ENCODE data around the gene ENTHD1.

Gene ENTHD1

GRCh38 chr22:39724390-39724789 lies 169.2 kb downstream of the ENTHD1 start:
- H3K36me3 ChIP-seq (ENCODE audit: control insufficient read depth in 2 of 2, insufficient read depth in 1 of 2, low read length in 2 of 2): no peaks in the 10 kb centered on the region
- ChIA-PET CTCF (no interaction called here), POLR2A (no interaction called here)
- H3K9me3 ChIP-seq (ENCODE audit: control insufficient read depth, insufficient read depth, low read depth, low read length): no peaks in the 10 kb centered on the region
- H3K4me1 ChIP-seq (ENCODE audit: control insufficient read depth, insufficient read depth, low read length): peaks cover 2% of the 10 kb centered on the region; the same call in 1 of the 2 replicates
- no peak overlapping the region for H3K4me3 ChIP-seq (ENCODE audit: low read depth, low read length)
- H3K27ac ChIP-seq (ENCODE audit: extremely low read depth, low read depth, low read length): no peak overlapping the region
- TF ChIP-seq SP2 (tag by site-specific recombination; IDR thresholded peaks at IDR 0.05): peak; percentile 40
- peak; percentile 67; the same call in 1 of the 2 replicates for TF ChIP-seq SCRT2 (tag by site-specific recombination; IDR thresholded peaks at IDR 0.05)
- TF ChIP-seq, protein P1, sequence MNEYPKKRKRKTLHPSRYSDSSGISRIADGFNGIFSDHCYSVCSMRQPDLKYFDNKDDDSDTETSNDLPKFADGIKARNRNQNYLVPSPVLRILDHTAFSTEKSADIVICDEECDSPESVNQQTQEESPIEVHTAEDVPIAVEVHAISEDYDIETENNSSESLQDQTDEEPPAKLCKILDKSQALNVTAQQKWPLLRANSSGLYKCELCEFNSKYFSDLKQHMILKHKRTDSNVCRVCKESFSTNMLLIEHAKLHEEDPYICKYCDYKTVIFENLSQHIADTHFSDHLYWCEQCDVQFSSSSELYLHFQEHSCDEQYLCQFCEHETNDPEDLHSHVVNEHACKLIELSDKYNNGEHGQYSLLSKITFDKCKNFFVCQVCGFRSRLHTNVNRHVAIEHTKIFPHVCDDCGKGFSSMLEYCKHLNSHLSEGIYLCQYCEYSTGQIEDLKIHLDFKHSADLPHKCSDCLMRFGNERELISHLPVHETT (tag by site-specific recombination; IDR thresholded peaks at IDR 0.05): no peak

- CTCF ChIA-PET: no interaction called here
- TF ChIP-seq GLIS2 (tag by site-specific recombination; IDR thresholded peaks at IDR 0.05): peak; percentile 27; the same call in 1 of the 2 replicates
- peak; percentile 74 for TF ChIP-seq GLIS1 (tag by site-specific recombination; IDR thresholded peaks at IDR 0.05)
- TF ChIP-seq, protein P2, sequence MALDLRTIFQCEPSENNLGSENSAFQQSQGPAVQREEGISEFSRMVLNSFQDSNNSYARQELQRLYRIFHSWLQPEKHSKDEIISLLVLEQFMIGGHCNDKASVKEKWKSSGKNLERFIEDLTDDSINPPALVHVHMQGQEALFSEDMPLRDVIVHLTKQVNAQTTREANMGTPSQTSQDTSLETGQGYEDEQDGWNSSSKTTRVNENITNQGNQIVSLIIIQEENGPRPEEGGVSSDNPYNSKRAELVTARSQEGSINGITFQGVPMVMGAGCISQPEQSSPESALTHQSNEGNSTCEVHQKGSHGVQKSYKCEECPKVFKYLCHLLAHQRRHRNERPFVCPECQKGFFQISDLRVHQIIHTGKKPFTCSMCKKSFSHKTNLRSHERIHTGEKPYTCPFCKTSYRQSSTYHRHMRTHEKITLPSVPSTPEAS (tag by site-specific recombination; IDR thresholded peaks at IDR 0.05): no peak
- no peak for TF ChIP-seq ZNF530 (tag by site-specific recombination; IDR thresholded peaks at IDR 0.05; ENCODE audit: low read depth)
- TF ChIP-seq ZNF280D (tag by site-specific recombination; IDR thresholded peaks at IDR 0.05): no peak
- peak; percentile 43; the same call in 1 of the 2 replicates for TF ChIP-seq ZNF692 (tag by site-specific recombination; IDR thresholded peaks at IDR 0.05)
- no peak for TF ChIP-seq WT1 (tag by site-specific recombination; IDR thresholded peaks at IDR 0.05)
- TF ChIP-seq RBAK (tag by site-specific recombination; IDR thresholded peaks at IDR 0.05): no peak
- TF ChIP-seq ZNF133 (tag by site-specific recombination; IDR thresholded peaks at IDR 0.05): no peak
- TF ChIP-seq ZNF404 (tag by site-specific recombination; IDR thresholded peaks at IDR 0.05): no peak
- TF ChIP-seq EGR2 (tag by site-specific recombination; IDR thresholded peaks at IDR 0.05; ENCODE audit: low read depth): 0 out of 2 replicates have a peak, but pooled peaks have one; percentile 16
- TF ChIP-seq TRIM28 (IDR thresholded peaks at IDR 0.05; ENCODE audit: borderline replicate concordance, low read length): no peak
- TF ChIP-seq ZNF416 (tag by site-specific recombination; IDR thresholded peaks at IDR 0.05): no peak
- no peak for TF ChIP-seq ZNF157 (tag by site-specific recombination; IDR thresholded peaks at IDR 0.05)
- no peak for TF ChIP-seq ZNF555 (tag by site-specific recombination; conservative IDR thresholded peaks at IDR 0.05)
- TF ChIP-seq ZFP37 (tag by site-specific recombination; IDR thresholded peaks at IDR 0.05): no peak
- TF ChIP-seq ZNF544 (tag by site-specific recombination; IDR thresholded peaks at IDR 0.05): no peak
- no peak for TF ChIP-seq ZNF571 (tag by site-specific recombination; IDR thresholded peaks at IDR 0.05)
- TF ChIP-seq ZNF600 (tag by site-specific recombination; IDR thresholded peaks at IDR 0.05): no peak
- TF ChIP-seq MEIS1 (CRISPR knock-in tag; IDR thresholded peaks at IDR 0.05; ENCODE audit: borderline replicate concordance): no peak
- TF ChIP-seq ZNF10 (tag by site-specific recombination; IDR thresholded peaks at IDR 0.05): no peak
- TF ChIP-seq ZNF791 (tag by site-specific recombination; IDR thresholded peaks at IDR 0.05): no peak
- TF ChIP-seq, protein P3, sequence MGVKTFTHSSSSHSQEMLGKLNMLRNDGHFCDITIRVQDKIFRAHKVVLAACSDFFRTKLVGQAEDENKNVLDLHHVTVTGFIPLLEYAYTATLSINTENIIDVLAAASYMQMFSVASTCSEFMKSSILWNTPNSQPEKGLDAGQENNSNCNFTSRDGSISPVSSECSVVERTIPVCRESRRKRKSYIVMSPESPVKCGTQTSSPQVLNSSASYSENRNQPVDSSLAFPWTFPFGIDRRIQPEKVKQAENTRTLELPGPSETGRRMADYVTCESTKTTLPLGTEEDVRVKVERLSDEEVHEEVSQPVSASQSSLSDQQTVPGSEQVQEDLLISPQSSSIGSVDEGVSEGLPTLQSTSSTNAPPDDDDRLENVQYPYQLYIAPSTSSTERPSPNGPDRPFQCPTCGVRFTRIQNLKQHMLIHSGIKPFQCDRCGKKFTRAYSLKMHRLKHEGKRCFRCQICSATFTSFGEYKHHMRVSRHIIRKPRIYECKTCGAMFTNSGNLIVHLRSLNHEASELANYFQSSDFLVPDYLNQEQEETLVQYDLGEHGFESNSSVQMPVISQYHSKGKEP (tag by site-specific recombination; IDR thresholded peaks at IDR 0.05): no peak
These were observed 169.6 kb downstream of the ENTHD1 start for GRCh38 chr22:39723899-39724351.

More at GRCh38 chr22:39723899-39724351, 169.6 kb downstream of the ENTHD1 start:
- H3K27ac ChIP-seq (ENCODE audit: extremely low read depth, low read depth, low read length): no peak overlapping the region
- H3K4me1 ChIP-seq (ENCODE audit: control insufficient read depth, insufficient read depth, low read length): peaks cover 2% of the 10 kb centered on the region; the same call in 1 of the 2 replicates
- H3K36me3 ChIP-seq (ENCODE audit: control insufficient read depth in 2 of 2, insufficient read depth in 1 of 2, low read length in 2 of 2): no peaks in the 10 kb centered on the region
- no peaks in the 10 kb centered on the region for H3K9me3 ChIP-seq (ENCODE audit: control insufficient read depth, insufficient read depth, low read depth, low read length)
- POLR2A ChIA-PET: no interaction called here
- H3K4me3 ChIP-seq (ENCODE audit: low read depth, low read length): no peak overlapping the region
